IMR-90 (cell line): ENCODE data around the gene ADGRL3. TPM values are rescaled to one million over a fixed set of nuclear protein-coding genes. Genes with fewer than 3 reads are reported as not detected.

Source experiments
- ATAC-seq: fragments of 200-7000 bp; cut with Tn5 transposase; 2 replicates; pipeline ENCODE4 v1.9.1; 2020; ENCODE audit warnings: low read depth, mild to moderate bottlenecking, moderate library complexity
- BruUV-seq: library from RNA; stranded (reverse); fragments of 400-500 nt; replicated peaks from 2 replicates; lab custom pipeline; 2021; lab: Mats Ljungman, UMichigan
- CTCF ChIA-PET: fragments of 300-600 bp; formaldehyde crosslinking; extraction: SDS; loops from one replicate; lab custom pipeline; 2021; ENCODE audit warnings: antibody characterized with exemption; lab: Yijun Ruan, JAX
- POLR2A ChIA-PET: fragments of 300-600 bp; sonication (Branson Sonifier 250); formaldehyde crosslinking; loops from one replicate; lab custom pipeline; 2022; ENCODE audit warnings: antibody characterized with exemption; ENCODE audit not compliant: unreplicated experiment; lab: Charles Lee
- DNase-seq: peaks from one replicate; pipeline ENCODE4 v3.0.0; 2013
- H2AFZ ChIP-seq: replicated peaks from 2 replicates; pipeline ENCODE3; 2013; ENCODE audit warnings: low read length, mild to moderate bottlenecking; ENCODE audit not compliant: poor library complexity
- H2AK5ac ChIP-seq: 2 replicates; pipeline ENCODE4 v1.6.1; 2013; ENCODE audit warnings: low read depth, low read length, inconsistent platforms
- H2AK9ac ChIP-seq: replicated peaks from 2 replicates; pipeline ENCODE3; 2013; ENCODE audit warnings: mild to moderate bottlenecking, low read depth, low read length, moderate library complexity; ENCODE audit not compliant: poor library complexity
- H2BK120ac ChIP-seq: 2 replicates; pipeline ENCODE4 v1.6.1; 2013; ENCODE audit warnings: low read depth, low read length, inconsistent platforms
- H2BK15ac ChIP-seq: 3 replicates; pipeline ENCODE4 v1.6.1; 2013; ENCODE audit warnings: low read depth, low read length, inconsistent platforms
- H2BK20ac ChIP-seq: 2 replicates; pipeline ENCODE4 v1.6.1; 2013; ENCODE audit warnings: low read depth, mild to moderate bottlenecking, inconsistent platforms, low read length, moderate library complexity
- H2BK5ac ChIP-seq: 2 replicates; pipeline ENCODE4 v1.6.1; 2013; ENCODE audit warnings: mild to moderate bottlenecking, low read depth, low read length, inconsistent platforms; ENCODE audit not compliant: poor library complexity, severe bottlenecking
- H3K14ac ChIP-seq: replicated peaks from 2 replicates; pipeline ENCODE4 v1.6.1; 2013; ENCODE audit warnings: low read depth, low read length, inconsistent platforms
- H3K18ac ChIP-seq: 2 replicates; pipeline ENCODE4 v1.6.1; 2013; ENCODE audit warnings: low read depth, low read length, control low read depth
- H3K23ac ChIP-seq: 2 replicates; pipeline ENCODE4 v1.6.1; 2013; ENCODE audit warnings: low read depth, low read length, inconsistent platforms
- H3K27ac ChIP-seq: 2 replicates; pipeline ENCODE4 v1.5.1; 2013; ENCODE audit warnings: mild to moderate bottlenecking, control low read depth, low read length; ENCODE audit not compliant: insufficient read depth
- H3K27me3 ChIP-seq: 2 replicates; pipeline ENCODE4 v1.6.1; 2013; ENCODE audit warnings: low read length; ENCODE audit not compliant: control insufficient read depth, insufficient read depth
- H3K36me3 ChIP-seq: 2 replicates; pipeline ENCODE4 v1.6.1; 2013; ENCODE audit warnings: low read length, mixed read lengths; ENCODE audit not compliant: control insufficient read depth, insufficient read depth
- H3K4ac ChIP-seq: 2 replicates; pipeline ENCODE4 v1.6.1; 2013; ENCODE audit warnings: low read depth, low read length, inconsistent platforms
- H3K4me1 ChIP-seq: 2 replicates; pipeline ENCODE4 v1.6.1; 2013; ENCODE audit warnings: low read length, mixed read lengths; ENCODE audit not compliant: control insufficient read depth, insufficient read depth
- H3K4me2 ChIP-seq: 2 replicates; pipeline ENCODE4 v1.6.1; 2013; ENCODE audit warnings: low read depth, mild to moderate bottlenecking, control low read depth, low read length, moderate library complexity
- H3K4me3 ChIP-seq: 2 replicates; pipeline ENCODE4 v1.5.1; 2013; ENCODE audit warnings: low read depth, mild to moderate bottlenecking, control low read depth, low read length, moderate library complexity; ENCODE audit not compliant: insufficient read depth
- H3K56ac ChIP-seq: 2 replicates; pipeline ENCODE4 v1.6.1; 2013; ENCODE audit warnings: low read length, inconsistent platforms; ENCODE audit not compliant: insufficient read depth; ENCODE audit errors: extremely low read depth
- H3K79me1 ChIP-seq, 2 experiments: 2 replicates each; pipeline ENCODE4 v1.6.1; 2013; ENCODE audit warnings: low read length in 2 of 2, inconsistent platforms in 1 of 2, low read depth in 1 of 2
- H3K9ac ChIP-seq: 2 replicates; pipeline ENCODE4 v1.6.1; 2013; ENCODE audit warnings: low read depth, low read length, control low read depth
- H3K9me1 ChIP-seq: 2 replicates; pipeline ENCODE4 v1.6.1; 2013; ENCODE audit warnings: low read length, inconsistent platforms; ENCODE audit not compliant: insufficient read depth
- H3K9me3 ChIP-seq: 2 replicates; pipeline ENCODE4 v1.6.1; 2013; ENCODE audit warnings: low read length; ENCODE audit not compliant: control insufficient read depth, insufficient read depth
- H4K20me1 ChIP-seq: 2 replicates; pipeline ENCODE4 v1.6.1; 2013; ENCODE audit warnings: low read length, inconsistent platforms; ENCODE audit not compliant: insufficient read depth
- H4K5ac ChIP-seq: 2 replicates; pipeline ENCODE4 v1.6.1; 2013; ENCODE audit warnings: mild to moderate bottlenecking, low read depth, low read length, control low read depth
- H4K8ac ChIP-seq, 2 experiments: 2 replicates each; pipeline ENCODE4 v1.6.1; 2013; ENCODE audit warnings: low read depth in 2 of 2, low read length in 2 of 2, control low read depth in 1 of 2, inconsistent platforms in 1 of 2
- H4K91ac ChIP-seq: 2 replicates; pipeline ENCODE4 v1.6.1; 2013; ENCODE audit warnings: low read depth, low read length, inconsistent platforms; ENCODE audit not compliant: insufficient read depth
- BHLHE40 ChIP-seq: fragments of 150-350 bp; IDR thresholded peaks from 2 replicates; pipeline ENCODE4 v1.6.1; 2016; ENCODE audit warnings: mild to moderate bottlenecking, low read depth, low read length
- CEBPB ChIP-seq: IDR thresholded peaks from 2 replicates; pipeline ENCODE4 v1.6.1; 2012; ENCODE audit warnings: low read depth, low read length, improper control_type of control experiment
- CHD1 ChIP-seq: IDR thresholded peaks from 2 replicates; pipeline ENCODE4 v1.6.1; 2012; ENCODE audit warnings: low read depth, low read length, improper control_type of control experiment
- FOS ChIP-seq: fragments of 150-350 bp; IDR thresholded peaks from 2 replicates; pipeline ENCODE4 v1.6.1; 2016; ENCODE audit warnings: low read depth, low read length
- MAFK ChIP-seq: IDR thresholded peaks from 2 replicates; pipeline ENCODE4 v1.6.1; 2012; ENCODE audit warnings: low read depth, low read length, improper control_type of control experiment
- MAZ ChIP-seq: IDR thresholded peaks from 2 replicates; pipeline ENCODE4 v1.6.1; 2012; ENCODE audit warnings: low read depth, mild to moderate bottlenecking, low read length, improper control_type of control experiment, moderate library complexity, borderline replicate concordance
- MXI1 ChIP-seq: IDR thresholded peaks from 2 replicates; pipeline ENCODE4 v1.6.1; 2012; ENCODE audit warnings: low read depth, mild to moderate bottlenecking, low read length, moderate library complexity, borderline replicate concordance
- NFE2L2 ChIP-seq: fragments of 150-350 bp; IDR thresholded peaks from 2 replicates; pipeline ENCODE4 v1.6.1; 2016; ENCODE audit warnings: low read depth, mild to moderate bottlenecking, low read length
- POLR2A ChIP-seq: IDR thresholded peaks from 2 replicates; pipeline ENCODE4 v1.6.1; 2012; ENCODE audit warnings: mild to moderate bottlenecking, low read depth, low read length
- RAD21 ChIP-seq: IDR thresholded peaks from 2 replicates; pipeline ENCODE4 v1.6.1; 2012; ENCODE audit warnings: low read length, improper control_type of control experiment
- RCOR1 ChIP-seq: IDR thresholded peaks from 2 replicates; pipeline ENCODE4 v1.6.1; 2012; ENCODE audit warnings: mild to moderate bottlenecking, low read length, improper control_type of control experiment; ENCODE audit not compliant: insufficient replicate concordance
- RFX5 ChIP-seq: IDR thresholded peaks from 2 replicates; pipeline ENCODE4 v1.8.0; 2012; ENCODE audit warnings: low read depth, mild to moderate bottlenecking, low read length, moderate library complexity
- SMC3 ChIP-seq: fragments of 150-350 bp; IDR thresholded peaks from 2 replicates; pipeline ENCODE4 v1.6.1; 2016; ENCODE audit warnings: low read depth, mild to moderate bottlenecking, antibody characterized with exemption, low read length, moderate library complexity
- USF2 ChIP-seq: fragments of 150-350 bp; IDR thresholded peaks from 2 replicates; pipeline ENCODE4 v1.6.1; 2017; ENCODE audit warnings: mild to moderate bottlenecking, antibody characterized with exemption, low read length, low read depth
- WGBS, 2 experiments: methylation state at CpG; one replicate each; pipeline versions ENCODE4 v1.1.5 to v1.1.7; 2013; ENCODE audit warnings: missing lambda C conversion rate in 2 of 2; ENCODE audit not compliant: insufficient read length in 1 of 2; ENCODE audit errors: extremely low coverage in 2 of 2; 5-methylcytosine and 5-hydroxymethylcytosine counted together
- dilution Hi-C: fragments of 300-500 bp; cut with HindIII; formaldehyde crosslinking; loops from one replicate; pipeline ENCODE4 v1.14.3; 2018; ENCODE audit warnings: low sequenced_read_pairs; ENCODE audit not compliant: unreplicated experiment
- in situ Hi-C: fragments of 300-500 bp; cut with MboI; formaldehyde crosslinking; loops from 3 replicates; pipeline ENCODE4 v1.14.3; 2019; ENCODE audit warnings: low sequenced_read_pairs, inconsistent platforms, mixed read lengths
- intact Hi-C: fragments of 100-400 bp; cut with micrococcal nuclease; formaldehyde crosslinking; loops from 2 replicates; pipeline ENCODE4 v1.10.0; 2022
- polyA plus RNA-seq, 3 experiments: library from polyadenylated mRNA; depleted of rRNA; stranded (reverse); fragments of >200 nt; gene quantifications; 2 replicates each; pipeline ENCODE4 v1.2.3, GENCODE V29; 2012; ENCODE audit warnings: low replicate concordance in 1 of 3
- total RNA-seq: library from RNA; depleted of rRNA; stranded (reverse); fragments of >200 nt; gene quantifications from 2 replicates; pipeline ENCODE4 v1.2.3, GENCODE V29; 2012
- TF ChIP-seq, protein P1 (sequence below): conservative IDR thresholded peaks from 2 replicates; pipeline ENCODE4 v1.5.1; 2012; ENCODE audit warnings: mild to moderate bottlenecking, low read depth, low read length, improper control_type of control experiment
- TF ChIP-seq, protein P2 (sequence below): fragments of 150-350 bp; IDR thresholded peaks from 2 replicates; pipeline ENCODE4 v1.6.1; 2016; ENCODE audit warnings: low read depth, mild to moderate bottlenecking, low read length, moderate library complexity, borderline replicate concordance

ADGRL3 gene
- total and polyA plus RNA-seq, 2 of the 4 experiments (the other 2 are of a cell fraction): 0.46 to 2.5 TPM

DNA sequence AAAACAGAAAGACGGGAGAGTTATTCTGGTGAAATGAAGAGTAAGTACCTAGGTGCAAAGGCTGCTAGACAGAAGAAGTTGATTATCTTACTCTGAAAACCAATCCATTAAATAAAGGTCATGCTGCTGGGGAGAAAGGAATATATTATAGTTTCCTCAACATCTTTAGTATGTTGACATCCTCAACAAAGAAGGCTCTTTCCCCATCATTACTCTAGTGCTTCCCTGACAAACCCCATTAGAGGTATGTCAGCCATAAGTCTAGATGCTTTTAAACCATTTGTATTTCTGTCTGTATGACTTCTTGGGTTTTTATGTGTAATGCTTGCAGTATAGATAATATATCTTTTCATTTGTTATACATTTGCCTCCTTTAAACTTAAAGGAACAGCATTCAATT, 75.9 kb downstream of the ADGRL3 start:
- Histone ChIP-seq H2BK20ac (no peak overlapping the region), H2AFZ (no peak overlapping the region), H2BK15ac (no peak overlapping the region), H3K79me1 (no peaks in the 10 kb centered on the region), H2AK9ac (no peak overlapping the region), H3K23ac (no peak overlapping the region), H3K4me3 (no peak overlapping the region), H3K9me3 (no peaks in the 10 kb centered on the region), H3K36me3 (no peaks in the 10 kb centered on the region), H2BK120ac (no peak overlapping the region), H3K4me1 (no peaks in the 10 kb centered on the region), H3K27ac (no peak overlapping the region), H4K5ac (no peak overlapping the region), H4K91ac (no peak overlapping the region), H3K9me1 (no peaks in the 10 kb centered on the region), H3K4me2 (no peak overlapping the region), H3K56ac (no peak overlapping the region), H4K8ac (no peak overlapping the region), H3K14ac (no peak overlapping the region), H3K27me3 (no peaks in the 10 kb centered on the region), H3K4ac (no peak overlapping the region), H2AK5ac (no peak overlapping the region), H3K18ac (no peak overlapping the region), H4K20me1 (no peaks in the 10 kb centered on the region), H2BK5ac (no peak overlapping the region), H3K9ac (no peak overlapping the region)
- CTCF ChIA-PET: no interaction called here
- intact Hi-C loops: no loop called here
- no TSS peak for BruUV-seq
- POLR2A ChIA-PET: no interaction called here
- WGBS, 2 experiments: no CpG with 5 or more reads among the region's 1 CpG
- in situ Hi-C loops: no loop called here
- dilution Hi-C loops: no loop called here
- TF ChIP-seq RFX5: no peak
- no peak for TF ChIP-seq MAFK
- TF ChIP-seq FOS: no peak
- TF ChIP-seq MXI1: no peak
- TF ChIP-seq CEBPB: no peak
- TF ChIP-seq, protein P1, sequence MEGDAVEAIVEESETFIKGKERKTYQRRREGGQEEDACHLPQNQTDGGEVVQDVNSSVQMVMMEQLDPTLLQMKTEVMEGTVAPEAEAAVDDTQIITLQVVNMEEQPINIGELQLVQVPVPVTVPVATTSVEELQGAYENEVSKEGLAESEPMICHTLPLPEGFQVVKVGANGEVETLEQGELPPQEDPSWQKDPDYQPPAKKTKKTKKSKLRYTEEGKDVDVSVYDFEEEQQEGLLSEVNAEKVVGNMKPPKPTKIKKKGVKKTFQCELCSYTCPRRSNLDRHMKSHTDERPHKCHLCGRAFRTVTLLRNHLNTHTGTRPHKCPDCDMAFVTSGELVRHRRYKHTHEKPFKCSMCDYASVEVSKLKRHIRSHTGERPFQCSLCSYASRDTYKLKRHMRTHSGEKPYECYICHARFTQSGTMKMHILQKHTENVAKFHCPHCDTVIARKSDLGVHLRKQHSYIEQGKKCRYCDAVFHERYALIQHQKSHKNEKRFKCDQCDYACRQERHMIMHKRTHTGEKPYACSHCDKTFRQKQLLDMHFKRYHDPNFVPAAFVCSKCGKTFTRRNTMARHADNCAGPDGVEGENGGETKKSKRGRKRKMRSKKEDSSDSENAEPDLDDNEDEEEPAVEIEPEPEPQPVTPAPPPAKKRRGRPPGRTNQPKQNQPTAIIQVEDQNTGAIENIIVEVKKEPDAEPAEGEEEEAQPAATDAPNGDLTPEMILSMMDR: no peak
- no peak for TF ChIP-seq RAD21
- TF ChIP-seq, protein P2, sequence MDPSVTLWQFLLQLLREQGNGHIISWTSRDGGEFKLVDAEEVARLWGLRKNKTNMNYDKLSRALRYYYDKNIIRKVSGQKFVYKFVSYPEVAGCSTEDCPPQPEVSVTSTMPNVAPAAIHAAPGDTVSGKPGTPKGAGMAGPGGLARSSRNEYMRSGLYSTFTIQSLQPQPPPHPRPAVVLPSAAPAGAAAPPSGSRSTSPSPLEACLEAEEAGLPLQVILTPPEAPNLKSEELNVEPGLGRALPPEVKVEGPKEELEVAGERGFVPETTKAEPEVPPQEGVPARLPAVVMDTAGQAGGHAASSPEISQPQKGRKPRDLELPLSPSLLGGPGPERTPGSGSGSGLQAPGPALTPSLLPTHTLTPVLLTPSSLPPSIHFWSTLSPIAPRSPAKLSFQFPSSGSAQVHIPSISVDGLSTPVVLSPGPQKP: no peak
- no peak for TF ChIP-seq USF2
- TF ChIP-seq SMC3: no peak
- no peak for TF ChIP-seq MAZ
- TF ChIP-seq POLR2A: no peak
- no peak for TF ChIP-seq RCOR1
- TF ChIP-seq BHLHE40: no peak
- no peak for TF ChIP-seq NFE2L2
- no peak for TF ChIP-seq CHD1
- ATAC-seq (no peak), DNase-seq (no peak)
